Activated naive CD4-positive, alpha-beta T cell treated with anti-CD3 and anti-CD28 coated beads, Interleukin-2, amount 50 U/mL, for 24 hours (primary cell): ENCODE results near the gene GCSH.

Experiments
- H3K27ac Mint-ChIP-seq: one replicate; pipeline ENCODE4 v1.8.0; 2021; ENCODE audit warnings: mild to moderate bottlenecking, mixed read lengths
- H3K27me3 Mint-ChIP-seq: one replicate; pipeline ENCODE4 v1.8.0; 2021; ENCODE audit warnings: mixed read lengths
- H3K36me3 Mint-ChIP-seq: one replicate; pipeline ENCODE4 v1.8.0; 2021; ENCODE audit warnings: mixed read lengths
- H3K4me1 Mint-ChIP-seq: one replicate; pipeline ENCODE4 v1.8.0; 2021; ENCODE audit warnings: mixed read lengths
- H3K4me3 Mint-ChIP-seq: one replicate; pipeline ENCODE4 v1.8.0; 2021; ENCODE audit warnings: mild to moderate bottlenecking, mixed read lengths
- H3K9me3 Mint-ChIP-seq: one replicate; pipeline ENCODE4 v1.8.0; 2021; ENCODE audit warnings: mixed read lengths

GCSH gene

GRCh38 chr16:81076566-81077075 lies 19.6 kb downstream of the GCSH start:
- no peak overlapping the region for H3K27ac Mint-ChIP-seq
- no peak overlapping the region for H3K4me3 Mint-ChIP-seq
- no peaks in the 10 kb centered on the region for H3K4me1 Mint-ChIP-seq
- H3K9me3 Mint-ChIP-seq: no peaks in the 10 kb centered on the region
- no peaks in the 10 kb centered on the region for H3K27me3 Mint-ChIP-seq
- no peaks in the 10 kb centered on the region for H3K36me3 Mint-ChIP-seq

- Mint-ChIP-seq H3K27me3 (no peaks in the 10 kb centered on the region), H3K9me3 (no peaks in the 10 kb centered on the region), H3K4me3 (no peak overlapping the region), H3K4me1 (no peaks in the 10 kb centered on the region), H3K27ac (no peak overlapping the region), H3K36me3 (no peaks in the 10 kb centered on the region)
Observed at GRCh38 chr16:81073560-81074330, 22.4 kb downstream of the GCSH start.

GRCh38 chr16:81071805-81072204 lies 24.4 kb downstream of the GCSH start:
- Mint-ChIP-seq H3K4me3 (no peak overlapping the region), H3K36me3 (no peaks in the 10 kb centered on the region), H3K4me1 (peaks cover 4% of the 10 kb centered on the region), H3K27me3 (no peaks in the 10 kb centered on the region), H3K27ac (no peak overlapping the region), H3K9me3 (no peaks in the 10 kb centered on the region)

- Mint-ChIP-seq H3K4me1 (peaks cover 4% of the 10 kb centered on the region), H3K4me3 (no peak overlapping the region), H3K9me3 (no peaks in the 10 kb centered on the region), H3K27me3 (no peaks in the 10 kb centered on the region), H3K27ac (no peak overlapping the region), H3K36me3 (no peaks in the 10 kb centered on the region)
Observed at GRCh38 chr16:81070979-81071378, 25.2 kb downstream of the GCSH start.

- no peaks in the 10 kb centered on the region for H3K36me3 Mint-ChIP-seq
- H3K4me3 Mint-ChIP-seq: no peak overlapping the region
- no peaks in the 10 kb centered on the region for H3K9me3 Mint-ChIP-seq
- no peak overlapping the region for H3K27ac Mint-ChIP-seq
- H3K4me1 Mint-ChIP-seq: peaks cover 4% of the 10 kb centered on the region
- H3K27me3 Mint-ChIP-seq: no peaks in the 10 kb centered on the region
Observed at GRCh38 chr16:81069063-81069462, 27.1 kb downstream of the GCSH start.

GRCh38 chr16:81067166-81067565 lies 29.0 kb downstream of the GCSH start:
- Mint-ChIP-seq H3K27ac (no peak overlapping the region), H3K4me3 (no peak overlapping the region), H3K4me1 (peaks cover 4% of the 10 kb centered on the region), H3K27me3 (no peaks in the 10 kb centered on the region), H3K9me3 (no peaks in the 10 kb centered on the region), H3K36me3 (no peaks in the 10 kb centered on the region)

- Mint-ChIP-seq H3K9me3 (no peaks in the 10 kb centered on the region), H3K36me3 (no peaks in the 10 kb centered on the region), H3K4me3 (no peak overlapping the region)
Observed at GRCh38 chr16:81066681-81067080, 29.5 kb downstream of the GCSH start.

GRCh38 chr16:81061871-81062608 lies 34.2 kb downstream of the GCSH start:
- Mint-ChIP-seq H3K4me3 (no peak overlapping the region), H3K36me3 (no peaks in the 10 kb centered on the region), H3K27ac (no peak overlapping the region), H3K4me1 (peaks cover 2% of the 10 kb centered on the region), H3K9me3 (no peaks in the 10 kb centered on the region), H3K27me3 (no peaks in the 10 kb centered on the region)

More at GRCh38 chr16:81066681-81067080, 29.5 kb downstream of the GCSH start:
- Mint-ChIP-seq H3K4me1 (peaks cover 4% of the 10 kb centered on the region), H3K27me3 (no peaks in the 10 kb centered on the region), H3K27ac (no peak overlapping the region)

- H3K36me3 Mint-ChIP-seq: no peaks in the 10 kb centered on the region
- no peak overlapping the region for H3K27ac Mint-ChIP-seq
- no peaks in the 10 kb centered on the region for H3K4me1 Mint-ChIP-seq
- H3K4me3 Mint-ChIP-seq: no peak overlapping the region
- no peaks in the 10 kb centered on the region for H3K27me3 Mint-ChIP-seq
- H3K9me3 Mint-ChIP-seq: no peaks in the 10 kb centered on the region
Observed at GRCh38 chr16:81061307-81061640, 34.9 kb downstream of the GCSH start.

GRCh38 chr16:81060576-81061306 lies 35.5 kb downstream of the GCSH start:
- H3K9me3 Mint-ChIP-seq: no peaks in the 10 kb centered on the region
- no peaks in the 10 kb centered on the region for H3K36me3 Mint-ChIP-seq
- no peaks in the 10 kb centered on the region for H3K27me3 Mint-ChIP-seq
- no peak overlapping the region for H3K4me3 Mint-ChIP-seq
- no peaks in the 10 kb centered on the region for H3K4me1 Mint-ChIP-seq
- no peak overlapping the region for H3K27ac Mint-ChIP-seq

GRCh38 chr16:81053761-81054160 lies 42.4 kb downstream of the GCSH start:
- Mint-ChIP-seq H3K27me3 (no peaks in the 10 kb centered on the region), H3K4me3 (no peak overlapping the region), H3K36me3 (peaks cover 6% of the 10 kb centered on the region), H3K9me3 (peaks cover 11% of the 10 kb centered on the region), H3K27ac (no peak overlapping the region), H3K4me1 (no peaks in the 10 kb centered on the region)

- Mint-ChIP-seq H3K27me3 (no peaks in the 10 kb centered on the region), H3K9me3 (no peaks in the 10 kb centered on the region), H3K4me1 (peaks cover 27% of the 10 kb centered on the region), H3K36me3 (peaks cover 28% of the 10 kb centered on the region), H3K27ac (no peak overlapping the region), H3K4me3 (no peak overlapping the region)
Observed at GRCh38 chr16:81042821-81043220, 53.4 kb downstream of the GCSH start.

- Mint-ChIP-seq H3K4me1 (peaks cover 38% of the 10 kb centered on the region), H3K27me3 (no peaks in the 10 kb centered on the region), H3K27ac (peak overlapping the region; percentile 82), H3K9me3 (no peaks in the 10 kb centered on the region), H3K4me3 (no peak overlapping the region), H3K36me3 (peaks cover 28% of the 10 kb centered on the region)
Observed at GRCh38 chr16:81041696-81042095, 54.5 kb downstream of the GCSH start.

- H3K27me3 Mint-ChIP-seq: no peaks in the 10 kb centered on the region
- H3K36me3 Mint-ChIP-seq: peaks cover 28% of the 10 kb centered on the region
- peak overlapping the region; percentile 7 for H3K27ac Mint-ChIP-seq
- H3K4me3 Mint-ChIP-seq: no peak overlapping the region
- H3K9me3 Mint-ChIP-seq: no peaks in the 10 kb centered on the region
- H3K4me1 Mint-ChIP-seq: peaks cover 41% of the 10 kb centered on the region
Observed at GRCh38 chr16:81040842-81041241, 55.4 kb downstream of the GCSH start.

- Mint-ChIP-seq H3K4me1 (peaks cover 44% of the 10 kb centered on the region), H3K4me3 (no peak overlapping the region), H3K9me3 (no peaks in the 10 kb centered on the region), H3K27me3 (no peaks in the 10 kb centered on the region), H3K36me3 (peaks cover 25% of the 10 kb centered on the region), H3K27ac (peak overlapping the region; percentile 7)
Observed at GRCh38 chr16:81040131-81040530, 56.1 kb downstream of the GCSH start.
